Measurements from ENCODE around the gene TENM3. TPM values are rescaled to one million over a fixed set of nuclear protein-coding genes. Genes with fewer than 3 reads are reported as not detected.

Gene TENM3
- total RNA-seq, 1 experiment from 2014 or later, result 71.0 TPM

DNA sequence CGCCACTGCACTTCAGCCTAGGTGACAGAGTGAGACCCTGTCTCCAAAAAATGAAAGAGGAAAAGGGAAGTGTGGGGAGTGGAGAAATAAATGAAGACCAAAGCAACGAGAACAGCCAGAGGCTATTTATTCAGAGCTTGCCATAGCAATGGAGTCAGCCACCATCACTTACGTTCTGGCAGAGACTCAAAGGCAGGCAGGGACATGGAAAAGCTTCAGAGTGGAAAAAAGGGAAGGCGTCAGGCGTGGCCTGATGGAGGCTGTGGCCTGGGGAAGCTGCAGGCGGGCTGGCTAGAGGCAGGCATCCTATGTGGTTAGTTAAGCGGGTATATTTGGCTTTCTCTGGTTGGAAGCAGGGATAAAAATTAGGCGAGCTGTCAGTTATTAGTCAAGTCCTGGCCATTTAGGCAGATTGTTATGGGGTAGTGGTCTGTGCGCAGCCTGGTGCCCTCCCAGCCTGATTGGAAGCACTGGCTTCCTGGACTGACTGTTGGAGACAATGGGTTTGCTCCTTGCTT is 600.7 kb downstream of the TENM3 start (continued):
- TF ChIP-seq, protein P1, sequence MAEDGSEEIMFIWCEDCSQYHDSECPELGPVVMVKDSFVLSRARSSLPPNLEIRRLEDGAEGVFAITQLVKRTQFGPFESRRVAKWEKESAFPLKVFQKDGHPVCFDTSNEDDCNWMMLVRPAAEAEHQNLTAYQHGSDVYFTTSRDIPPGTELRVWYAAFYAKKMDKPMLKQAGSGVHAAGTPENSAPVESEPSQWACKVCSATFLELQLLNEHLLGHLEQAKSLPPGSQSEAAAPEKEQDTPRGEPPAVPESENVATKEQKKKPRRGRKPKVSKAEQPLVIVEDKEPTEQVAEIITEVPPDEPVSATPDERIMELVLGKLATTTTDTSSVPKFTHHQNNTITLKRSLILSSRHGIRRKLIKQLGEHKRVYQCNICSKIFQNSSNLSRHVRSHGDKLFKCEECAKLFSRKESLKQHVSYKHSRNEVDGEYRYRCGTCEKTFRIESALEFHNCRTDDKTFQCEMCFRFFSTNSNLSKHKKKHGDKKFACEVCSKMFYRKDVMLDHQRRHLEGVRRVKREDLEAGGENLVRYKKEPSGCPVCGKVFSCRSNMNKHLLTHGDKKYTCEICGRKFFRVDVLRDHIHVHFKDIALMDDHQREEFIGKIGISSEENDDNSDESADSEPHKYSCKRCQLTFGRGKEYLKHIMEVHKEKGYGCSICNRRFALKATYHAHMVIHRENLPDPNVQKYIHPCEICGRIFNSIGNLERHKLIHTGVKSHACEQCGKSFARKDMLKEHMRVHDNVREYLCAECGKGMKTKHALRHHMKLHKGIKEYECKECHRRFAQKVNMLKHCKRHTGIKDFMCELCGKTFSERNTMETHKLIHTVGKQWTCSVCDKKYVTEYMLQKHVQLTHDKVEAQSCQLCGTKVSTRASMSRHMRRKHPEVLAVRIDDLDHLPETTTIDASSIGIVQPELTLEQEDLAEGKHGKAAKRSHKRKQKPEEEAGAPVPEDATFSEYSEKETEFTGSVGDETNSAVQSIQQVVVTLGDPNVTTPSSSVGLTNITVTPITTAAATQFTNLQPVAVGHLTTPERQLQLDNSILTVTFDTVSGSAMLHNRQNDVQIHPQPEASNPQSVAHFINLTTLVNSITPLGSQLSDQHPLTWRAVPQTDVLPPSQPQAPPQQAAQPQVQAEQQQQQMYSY (CRISPR knock-in tag; IDR thresholded peaks at IDR 0.05), result no peak
- TF ChIP-seq MAX (CRISPR knock-in tag; IDR thresholded peaks at IDR 0.05) (no peak), FOXK1 (CRISPR knock-in tag; IDR thresholded peaks at IDR 0.05) (no peak)

DNA sequence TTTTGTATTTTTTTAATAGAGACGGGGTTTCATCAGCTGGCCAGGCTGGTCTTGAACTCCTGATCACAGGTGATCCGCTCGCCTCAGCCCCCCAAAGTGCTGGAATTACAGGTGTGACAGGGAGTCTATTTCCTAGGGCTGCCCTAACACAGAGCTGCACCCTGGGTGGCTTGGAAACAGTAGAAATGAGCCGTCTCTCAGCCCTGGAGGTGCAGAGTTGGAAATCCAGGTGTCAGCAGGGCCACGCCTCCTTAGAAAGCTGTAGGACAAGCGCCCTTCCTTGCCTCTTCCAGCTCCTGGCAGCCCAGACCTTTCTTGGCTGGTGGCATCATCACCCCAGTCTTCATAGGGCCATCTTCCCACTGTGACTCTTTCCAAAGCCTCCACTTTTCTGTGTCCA is 602.4 kb downstream of the TENM3 start:
- Mint-ChIP-seq H3K9me3 (0 out of 2 replicates have a peak, but pooled peaks cover 4% of the 10 kb centered on the region), H3K27ac (no peak overlapping the region), H3K4me3 (no peak overlapping the region), H3K36me3 (no peaks in the 10 kb centered on the region), H3K27me3 (ENCODE audit: low read depth) (no peaks in the 10 kb centered on the region), H3K4me1 (peaks cover 17% of the 10 kb centered on the region)
- DNase-seq (ENCODE audit: low spot score) (no peak), ATAC-seq (no peak; the same call in 1 of the 2 replicates)
- TF ChIP-seq ETV6 (CRISPR knock-in tag; IDR thresholded peaks at IDR 0.05), result no peak
- TF ChIP-seq JUN (CRISPR knock-in tag; IDR thresholded peaks at IDR 0.05), result no peak
- no peak for TF ChIP-seq RORB (CRISPR knock-in tag; IDR thresholded peaks at IDR 0.05)
- no peak for TF ChIP-seq CBFB (CRISPR knock-in tag; IDR thresholded peaks at IDR 0.05; ENCODE audit: low read depth)
- no peak for TF ChIP-seq PRRX2 (CRISPR knock-in tag; IDR thresholded peaks at IDR 0.05)
- POLR2A ChIA-PET, result no interaction called here
- CTCF ChIA-PET, result interaction anchor here (0.7 to 1.3 kb wide), 2 partner anchors 80 to 359 kb away, joined by 3 to 6 read pairs; no protein-coding TSS in a partner anchor

DNA sequence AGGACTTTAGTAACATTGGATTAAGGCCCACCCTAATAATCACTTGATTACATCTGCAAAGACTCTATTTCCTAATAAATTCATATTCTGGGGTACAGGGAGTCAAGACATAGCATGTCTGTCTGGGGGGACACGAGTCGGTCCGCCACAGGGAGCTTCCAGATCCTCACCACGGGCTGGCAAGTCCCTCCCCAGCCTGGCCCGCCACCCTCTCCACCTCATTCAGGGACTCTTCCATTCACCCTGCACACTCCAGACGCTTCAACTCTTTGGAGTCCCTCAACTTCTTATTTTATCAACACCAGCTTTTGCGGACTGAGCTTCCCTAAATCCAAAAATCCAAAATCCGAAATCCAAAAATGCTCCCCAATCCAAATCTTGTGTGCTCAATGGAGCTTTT is 602.8 kb downstream of the TENM3 start:
- TF ChIP-seq USF2 (CRISPR knock-in tag; IDR thresholded peaks at IDR 0.05), result no peak
- TF ChIP-seq, protein P2, sequence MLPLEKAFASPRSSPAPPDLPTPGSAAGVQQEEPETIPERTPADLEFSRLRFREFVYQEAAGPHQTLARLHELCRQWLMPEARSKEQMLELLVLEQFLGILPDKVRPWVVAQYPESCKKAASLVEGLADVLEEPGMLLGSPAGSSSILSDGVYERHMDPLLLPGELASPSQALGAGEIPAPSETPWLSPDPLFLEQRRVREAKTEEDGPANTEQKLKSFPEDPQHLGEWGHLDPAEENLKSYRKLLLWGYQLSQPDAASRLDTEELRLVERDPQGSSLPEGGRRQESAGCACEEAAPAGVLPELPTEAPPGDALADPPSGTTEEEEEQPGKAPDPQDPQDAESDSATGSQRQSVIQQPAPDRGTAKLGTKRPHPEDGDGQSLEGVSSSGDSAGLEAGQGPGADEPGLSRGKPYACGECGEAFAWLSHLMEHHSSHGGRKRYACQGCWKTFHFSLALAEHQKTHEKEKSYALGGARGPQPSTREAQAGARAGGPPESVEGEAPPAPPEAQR (CRISPR knock-in tag; IDR thresholded peaks at IDR 0.05), result no peak
- TF ChIP-seq, protein P3, sequence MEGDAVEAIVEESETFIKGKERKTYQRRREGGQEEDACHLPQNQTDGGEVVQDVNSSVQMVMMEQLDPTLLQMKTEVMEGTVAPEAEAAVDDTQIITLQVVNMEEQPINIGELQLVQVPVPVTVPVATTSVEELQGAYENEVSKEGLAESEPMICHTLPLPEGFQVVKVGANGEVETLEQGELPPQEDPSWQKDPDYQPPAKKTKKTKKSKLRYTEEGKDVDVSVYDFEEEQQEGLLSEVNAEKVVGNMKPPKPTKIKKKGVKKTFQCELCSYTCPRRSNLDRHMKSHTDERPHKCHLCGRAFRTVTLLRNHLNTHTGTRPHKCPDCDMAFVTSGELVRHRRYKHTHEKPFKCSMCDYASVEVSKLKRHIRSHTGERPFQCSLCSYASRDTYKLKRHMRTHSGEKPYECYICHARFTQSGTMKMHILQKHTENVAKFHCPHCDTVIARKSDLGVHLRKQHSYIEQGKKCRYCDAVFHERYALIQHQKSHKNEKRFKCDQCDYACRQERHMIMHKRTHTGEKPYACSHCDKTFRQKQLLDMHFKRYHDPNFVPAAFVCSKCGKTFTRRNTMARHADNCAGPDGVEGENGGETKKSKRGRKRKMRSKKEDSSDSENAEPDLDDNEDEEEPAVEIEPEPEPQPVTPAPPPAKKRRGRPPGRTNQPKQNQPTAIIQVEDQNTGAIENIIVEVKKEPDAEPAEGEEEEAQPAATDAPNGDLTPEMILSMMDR (IDR thresholded peaks at IDR 0.05), result no peak
- no peak for TF ChIP-seq RORB (CRISPR knock-in tag; IDR thresholded peaks at IDR 0.05)
- TF ChIP-seq, protein P4, sequence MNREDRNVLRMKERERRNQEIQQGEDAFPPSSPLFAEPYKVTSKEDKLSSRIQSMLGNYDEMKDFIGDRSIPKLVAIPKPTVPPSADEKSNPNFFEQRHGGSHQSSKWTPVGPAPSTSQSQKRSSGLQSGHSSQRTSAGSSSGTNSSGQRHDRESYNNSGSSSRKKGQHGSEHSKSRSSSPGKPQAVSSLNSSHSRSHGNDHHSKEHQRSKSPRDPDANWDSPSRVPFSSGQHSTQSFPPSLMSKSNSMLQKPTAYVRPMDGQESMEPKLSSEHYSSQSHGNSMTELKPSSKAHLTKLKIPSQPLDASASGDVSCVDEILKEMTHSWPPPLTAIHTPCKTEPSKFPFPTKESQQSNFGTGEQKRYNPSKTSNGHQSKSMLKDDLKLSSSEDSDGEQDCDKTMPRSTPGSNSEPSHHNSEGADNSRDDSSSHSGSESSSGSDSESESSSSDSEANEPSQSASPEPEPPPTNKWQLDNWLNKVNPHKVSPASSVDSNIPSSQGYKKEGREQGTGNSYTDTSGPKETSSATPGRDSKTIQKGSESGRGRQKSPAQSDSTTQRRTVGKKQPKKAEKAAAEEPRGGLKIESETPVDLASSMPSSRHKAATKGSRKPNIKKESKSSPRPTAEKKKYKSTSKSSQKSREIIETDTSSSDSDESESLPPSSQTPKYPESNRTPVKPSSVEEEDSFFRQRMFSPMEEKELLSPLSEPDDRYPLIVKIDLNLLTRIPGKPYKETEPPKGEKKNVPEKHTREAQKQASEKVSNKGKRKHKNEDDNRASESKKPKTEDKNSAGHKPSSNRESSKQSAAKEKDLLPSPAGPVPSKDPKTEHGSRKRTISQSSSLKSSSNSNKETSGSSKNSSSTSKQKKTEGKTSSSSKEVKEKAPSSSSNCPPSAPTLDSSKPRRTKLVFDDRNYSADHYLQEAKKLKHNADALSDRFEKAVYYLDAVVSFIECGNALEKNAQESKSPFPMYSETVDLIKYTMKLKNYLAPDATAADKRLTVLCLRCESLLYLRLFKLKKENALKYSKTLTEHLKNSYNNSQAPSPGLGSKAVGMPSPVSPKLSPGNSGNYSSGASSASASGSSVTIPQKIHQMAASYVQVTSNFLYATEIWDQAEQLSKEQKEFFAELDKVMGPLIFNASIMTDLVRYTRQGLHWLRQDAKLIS (CRISPR knock-in tag; IDR thresholded peaks at IDR 0.05; ENCODE audit: borderline replicate concordance), result no peak
- TF ChIP-seq GRHL2 (CRISPR knock-in tag; IDR thresholded peaks at IDR 0.05; ENCODE audit: insufficient replicate concordance, severe bottlenecking), result no peak
- TF ChIP-seq, protein P5, sequence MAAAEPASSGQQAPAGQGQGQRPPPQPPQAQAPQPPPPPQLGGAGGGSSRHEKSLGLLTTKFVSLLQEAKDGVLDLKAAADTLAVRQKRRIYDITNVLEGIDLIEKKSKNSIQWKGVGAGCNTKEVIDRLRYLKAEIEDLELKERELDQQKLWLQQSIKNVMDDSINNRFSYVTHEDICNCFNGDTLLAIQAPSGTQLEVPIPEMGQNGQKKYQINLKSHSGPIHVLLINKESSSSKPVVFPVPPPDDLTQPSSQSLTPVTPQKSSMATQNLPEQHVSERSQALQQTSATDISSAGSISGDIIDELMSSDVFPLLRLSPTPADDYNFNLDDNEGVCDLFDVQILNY (CRISPR knock-in tag; IDR thresholded peaks at IDR 0.05), result no peak
- TF ChIP-seq MYBL2 (CRISPR knock-in tag; IDR thresholded peaks at IDR 0.05), result no peak
- TF ChIP-seq NFATC4 (CRISPR knock-in tag; IDR thresholded peaks at IDR 0.05), result no peak
- TF ChIP-seq, protein P6, sequence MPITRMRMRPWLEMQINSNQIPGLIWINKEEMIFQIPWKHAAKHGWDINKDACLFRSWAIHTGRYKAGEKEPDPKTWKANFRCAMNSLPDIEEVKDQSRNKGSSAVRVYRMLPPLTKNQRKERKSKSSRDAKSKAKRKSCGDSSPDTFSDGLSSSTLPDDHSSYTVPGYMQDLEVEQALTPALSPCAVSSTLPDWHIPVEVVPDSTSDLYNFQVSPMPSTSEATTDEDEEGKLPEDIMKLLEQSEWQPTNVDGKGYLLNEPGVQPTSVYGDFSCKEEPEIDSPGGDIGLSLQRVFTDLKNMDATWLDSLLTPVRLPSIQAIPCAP (CRISPR knock-in tag; IDR thresholded peaks at IDR 0.05), result no peak
- Mint-ChIP-seq H3K4me3 (no peak overlapping the region), H3K36me3 (no peaks in the 10 kb centered on the region), H3K27ac (no peak overlapping the region), H3K4me1 (peaks cover 17% of the 10 kb centered on the region), H3K9me3 (0 out of 2 replicates have a peak, but pooled peaks cover 2% of the 10 kb centered on the region), H3K27me3 (ENCODE audit: low read depth) (no peaks in the 10 kb centered on the region)
- ChIA-PET POLR2A (no interaction called here), CTCF (interaction anchor here (0.7 to 1.3 kb wide), 2 partner anchors 79 to 359 kb away, joined by 3 to 6 read pairs; no protein-coding TSS in a partner anchor)
- ATAC-seq, result no peak
- DNase-seq (ENCODE audit: low spot score), result no peak
